Measurements from ENCODE around the gene CAPN9.

CAPN9 gene

GRCh38 chr1:230816018-230816417, 68.8 kb downstream of the CAPN9 start:
- Histone ChIP-seq H3K4me3 (ENCODE audit: low read length) (no peak overlapping the region), H3K79me2 (ENCODE audit: control insufficient read depth, low read length) (no peaks in the 10 kb centered on the region), H3K9me2 (replicated peaks; ENCODE audit: control insufficient read depth, low read length) (no peaks in the 10 kb centered on the region), H3K4me1 (ENCODE audit: control insufficient read depth, low read length) (no peaks in the 10 kb centered on the region), H3K9me3 (ENCODE audit: control insufficient read depth, insufficient read depth, low read length) (peaks cover 8% of the 10 kb centered on the region; the same call in 1 of the 2 replicates), H3K27ac (ENCODE audit: low read depth, low read length) (no peak overlapping the region), H3F3A (ENCODE audit: control insufficient read depth, insufficient read depth) (no peaks in the 10 kb centered on the region), H4K20me1 (ENCODE audit: control insufficient read depth, insufficient read depth, low read depth, low read length) (no peaks in the 10 kb centered on the region), H3K36me3 (ENCODE audit: control insufficient read depth, low read length) (no peaks in the 10 kb centered on the region), H3K4me2 (ENCODE audit: low read length) (no peak overlapping the region), H3K27me3 (ENCODE audit: control insufficient read depth, low read length) (peaks cover 3% of the 10 kb centered on the region; the same call in 1 of the 2 replicates)
- TF ChIP-seq EZH2phosphoT487 (IDR thresholded peaks at IDR 0.05; ENCODE audit: borderline replicate concordance, low read length) (no peak), CTCF (IDR thresholded peaks at IDR 0.05; ENCODE audit: low read depth, low read length, poor library complexity, severe bottlenecking) (no peak)

DNA sequence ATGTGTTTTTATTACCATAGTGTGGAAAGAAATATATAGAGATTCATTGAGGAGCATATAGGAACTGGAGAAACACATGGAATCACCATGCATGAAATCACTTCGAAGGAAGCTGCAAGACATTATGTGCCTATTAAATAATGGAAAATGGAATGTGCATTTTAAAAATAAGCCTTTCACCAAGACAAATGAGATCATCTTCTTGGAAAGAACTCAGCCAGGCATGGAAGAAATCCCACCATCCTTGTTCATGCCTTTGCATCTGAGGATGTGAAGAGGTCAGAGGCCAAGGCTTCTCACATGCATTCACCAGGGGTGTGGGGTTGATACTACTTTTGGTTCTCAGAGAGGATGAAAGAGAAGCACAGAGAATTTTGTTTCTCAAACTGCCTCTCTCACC, 71.2 kb downstream of the CAPN9 start:
- Histone ChIP-seq H3K9me3 (ENCODE audit: control insufficient read depth, insufficient read depth, low read length) (no peaks in the 10 kb centered on the region), H3K9me2 (replicated peaks; ENCODE audit: control insufficient read depth, low read length) (no peaks in the 10 kb centered on the region), H3F3A (ENCODE audit: control insufficient read depth, insufficient read depth) (no peaks in the 10 kb centered on the region), H3K4me1 (ENCODE audit: control insufficient read depth, low read length) (no peaks in the 10 kb centered on the region), H3K27me3 (ENCODE audit: control insufficient read depth, low read length) (peaks cover 7% of the 10 kb centered on the region; the same call in 1 of the 2 replicates), H3K36me3 (ENCODE audit: control insufficient read depth, low read length) (no peaks in the 10 kb centered on the region), H3K4me2 (ENCODE audit: low read length) (no peak overlapping the region), H3K4me3 (ENCODE audit: low read length) (no peak overlapping the region), H4K20me1 (ENCODE audit: control insufficient read depth, insufficient read depth, low read depth, low read length) (no peaks in the 10 kb centered on the region), H3K27ac (ENCODE audit: low read depth, low read length) (no peak overlapping the region), H3K79me2 (ENCODE audit: control insufficient read depth, low read length) (no peaks in the 10 kb centered on the region)
- TF ChIP-seq EZH2phosphoT487 (IDR thresholded peaks at IDR 0.05; ENCODE audit: borderline replicate concordance, low read length) (no peak), CTCF (IDR thresholded peaks at IDR 0.05; ENCODE audit: low read depth, low read length, poor library complexity, severe bottlenecking) (no peak)

- H3F3A ChIP-seq (ENCODE audit: control insufficient read depth, insufficient read depth): no peaks in the 10 kb centered on the region
- H4K20me1 ChIP-seq (ENCODE audit: control insufficient read depth, insufficient read depth, low read depth, low read length): no peaks in the 10 kb centered on the region
- H3K9me3 ChIP-seq (ENCODE audit: control insufficient read depth, insufficient read depth, low read length): no peaks in the 10 kb centered on the region
- TF ChIP-seq CTCF (IDR thresholded peaks at IDR 0.05; ENCODE audit: low read depth, low read length, poor library complexity, severe bottlenecking) (no peak), EZH2phosphoT487 (IDR thresholded peaks at IDR 0.05; ENCODE audit: borderline replicate concordance, low read length) (no peak)
- H3K9me2 ChIP-seq (replicated peaks; ENCODE audit: control insufficient read depth, low read length): no peaks in the 10 kb centered on the region
- no peak overlapping the region for H3K27ac ChIP-seq (ENCODE audit: low read depth, low read length)
- no peak overlapping the region for H3K4me2 ChIP-seq (ENCODE audit: low read length)
- H3K4me1 ChIP-seq (ENCODE audit: control insufficient read depth, low read length): no peaks in the 10 kb centered on the region
- H3K27me3 ChIP-seq (ENCODE audit: control insufficient read depth, low read length): peaks cover 7% of the 10 kb centered on the region; the same call in 1 of the 2 replicates
- H3K79me2 ChIP-seq (ENCODE audit: control insufficient read depth, low read length): no peaks in the 10 kb centered on the region
- no peaks in the 10 kb centered on the region for H3K36me3 ChIP-seq (ENCODE audit: control insufficient read depth, low read length)
- H3K4me3 ChIP-seq (ENCODE audit: low read length): no peak overlapping the region
These were observed 71.7 kb downstream of the CAPN9 start for GRCh38 chr1:230818901-230819300.
